ENCODE measurements around the gene GAPT. TPM values are rescaled to one million over a fixed set of nuclear protein-coding genes. Genes with fewer than 3 reads are reported as not detected.

Gene GAPT
- total RNA-seq, 4 donors from 2014 or later = 2.1 TPM; not detected in 3

GRCh38 chr5:58450811-58451629, 40.2 kb upstream of the GAPT start:
- no peak overlapping the region for H3K27ac ChIP-seq
- no peak for DNase-seq (ENCODE audit: low spot score in 2 of 2)
- peaks cover 0 to 46% (median 7%) of the 10 kb centered on the region in 3 donors for H3K36me3 ChIP-seq
- H3K27me3 ChIP-seq = no peaks in the 10 kb centered on the region
- TF ChIP-seq, protein P1, sequence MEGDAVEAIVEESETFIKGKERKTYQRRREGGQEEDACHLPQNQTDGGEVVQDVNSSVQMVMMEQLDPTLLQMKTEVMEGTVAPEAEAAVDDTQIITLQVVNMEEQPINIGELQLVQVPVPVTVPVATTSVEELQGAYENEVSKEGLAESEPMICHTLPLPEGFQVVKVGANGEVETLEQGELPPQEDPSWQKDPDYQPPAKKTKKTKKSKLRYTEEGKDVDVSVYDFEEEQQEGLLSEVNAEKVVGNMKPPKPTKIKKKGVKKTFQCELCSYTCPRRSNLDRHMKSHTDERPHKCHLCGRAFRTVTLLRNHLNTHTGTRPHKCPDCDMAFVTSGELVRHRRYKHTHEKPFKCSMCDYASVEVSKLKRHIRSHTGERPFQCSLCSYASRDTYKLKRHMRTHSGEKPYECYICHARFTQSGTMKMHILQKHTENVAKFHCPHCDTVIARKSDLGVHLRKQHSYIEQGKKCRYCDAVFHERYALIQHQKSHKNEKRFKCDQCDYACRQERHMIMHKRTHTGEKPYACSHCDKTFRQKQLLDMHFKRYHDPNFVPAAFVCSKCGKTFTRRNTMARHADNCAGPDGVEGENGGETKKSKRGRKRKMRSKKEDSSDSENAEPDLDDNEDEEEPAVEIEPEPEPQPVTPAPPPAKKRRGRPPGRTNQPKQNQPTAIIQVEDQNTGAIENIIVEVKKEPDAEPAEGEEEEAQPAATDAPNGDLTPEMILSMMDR (IDR thresholded peaks at IDR 0.05) = no peak
- TF ChIP-seq EP300 (IDR thresholded peaks at IDR 0.05) = no peak
- TF ChIP-seq POLR2A (IDR thresholded peaks at IDR 0.05) = no peak
- H3K9me3 ChIP-seq = no peaks in the 10 kb centered on the region
- 72 to 76% methylated on average over 10 of the region's 10 CpGs for WGBS, 2 donors
- H3K4me3 ChIP-seq = no peak overlapping the region
- peaks cover 0 to 25% (median 6%) of the 10 kb centered on the region in 4 donors for H3K4me1 ChIP-seq

- 78 to 81% methylated on average over 8 of the region's 8 CpGs for WGBS, 2 donors
- no peak for DNase-seq (ENCODE audit: low spot score in 2 of 2)
- Histone ChIP-seq H3K9me3 (no peaks in the 10 kb centered on the region), H3K4me1 (peaks cover 0 to 34% (median 10%) of the 10 kb centered on the region in 4 donors), H3K27ac (no peak overlapping the region), H3K27me3 (no peaks in the 10 kb centered on the region), H3K36me3 (peaks cover 0 to 52% (median 7%) of the 10 kb centered on the region in 3 donors), H3K4me3 (no peak overlapping the region)
- TF ChIP-seq, protein P1 (IDR thresholded peaks at IDR 0.05) = no peak
- TF ChIP-seq EP300 (IDR thresholded peaks at IDR 0.05) (no peak), POLR2A (IDR thresholded peaks at IDR 0.05) (no peak)
Measured at GRCh38 chr5:58451732-58452565, 39.3 kb upstream of the GAPT start.

DNA sequence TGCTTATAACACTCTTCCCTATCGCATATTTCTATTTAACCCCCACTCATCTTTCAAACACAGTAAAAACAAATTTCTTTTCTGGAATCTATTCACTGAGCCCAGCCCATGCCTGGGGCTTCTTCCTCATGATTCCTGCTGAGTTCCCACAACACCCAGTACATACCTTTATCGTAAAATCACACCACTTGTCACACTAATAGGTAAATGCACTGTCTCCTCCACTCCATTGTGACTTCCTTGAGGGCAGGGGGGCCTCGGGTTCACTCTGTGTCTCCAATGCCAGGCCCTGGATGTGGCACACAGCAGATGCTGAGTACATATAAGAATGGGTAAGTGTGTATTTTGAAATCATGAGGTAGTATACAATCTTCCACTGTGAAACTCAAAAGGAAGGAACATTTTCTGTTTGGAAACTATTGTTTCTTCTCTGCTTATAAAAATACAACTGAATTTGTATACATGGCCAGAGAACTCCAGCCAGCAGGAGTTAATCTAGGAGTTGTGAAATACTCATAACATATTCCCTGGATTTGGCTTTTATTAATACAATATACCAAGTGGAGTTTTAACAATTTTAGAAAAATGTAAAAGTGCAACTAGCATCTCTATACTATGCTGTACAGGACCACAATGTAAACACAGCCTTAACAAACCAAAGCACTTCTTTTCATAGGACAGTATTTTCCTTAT, 38.5 kb upstream of the GAPT start:
- Histone ChIP-seq H3K4me3 (no peak overlapping the region), H3K27ac (no peak overlapping the region), H3K9me3 (no peaks in the 10 kb centered on the region), H3K36me3 (peaks cover 0 to 56% (median 7%) of the 10 kb centered on the region in 3 donors), H3K27me3 (no peaks in the 10 kb centered on the region), H3K4me1 (peaks cover 0 to 40% (median 11%) of the 10 kb centered on the region in 4 donors)
- no peak for TF ChIP-seq EP300 (IDR thresholded peaks at IDR 0.05)
- TF ChIP-seq, protein P1 (IDR thresholded peaks at IDR 0.05) = no peak
- WGBS, 2 donors = 80 to 85% methylated on average over 3 of the region's 3 CpGs
- no peak for DNase-seq (ENCODE audit: low spot score in 2 of 2)

- peaks cover 0 to 56% (median 7%) of the 10 kb centered on the region in 3 donors for H3K36me3 ChIP-seq
Measured at GRCh38 chr5:58453306-58453705, 37.9 kb upstream of the GAPT start.

More at GRCh38 chr5:58453306-58453705, 37.9 kb upstream of the GAPT start:
- H3K4me1 ChIP-seq = peaks cover 0 to 46% (median 11%) of the 10 kb centered on the region in 4 donors
- no peak overlapping the region for H3K4me3 ChIP-seq
- no peaks in the 10 kb centered on the region for H3K9me3 ChIP-seq
- no peaks in the 10 kb centered on the region for H3K27me3 ChIP-seq
- no peak for DNase-seq (ENCODE audit: low spot score in 2 of 2)
- H3K27ac ChIP-seq = no peak overlapping the region
- no peak for TF ChIP-seq EP300 (IDR thresholded peaks at IDR 0.05)
- TF ChIP-seq, protein P1 (IDR thresholded peaks at IDR 0.05) = no peak
- TF ChIP-seq POLR2A (IDR thresholded peaks at IDR 0.05) = no peak

Measured in tibial nerve (tissue), 4 donors.